Upper lobe of left lung (tissue), 4 donors: Measurements from ENCODE around the gene ZNF441.

Source experiments
- CTCF ChIP-seq, 6 experiments: fragments of 450-650 bp in 4 of 6; fragments of 200-600 bp in 2 of 6; sonication (generic) in 2 of 6; IDR thresholded peaks; one replicate each; pipeline ENCODE4 v1.5.1; 2016 to 2019; ENCODE audit warnings: antibody characterized with exemption in 6 of 6
- EP300 ChIP-seq, 4 donors: sonication (generic); formaldehyde crosslinking; IDR thresholded peaks; one replicate each; pipeline ENCODE4 v1.5.1; 2017; ENCODE audit warnings: antibody characterized with exemption in 4 of 4, control low read depth in 2 of 4
- POLR2A ChIP-seq, 4 donors: fragments of 450-650 bp; IDR thresholded peaks; one replicate each; pipeline ENCODE4 v1.5.1; 2016 to 2017; ENCODE audit warnings: antibody characterized with exemption in 4 of 4, mild to moderate bottlenecking in 2 of 4
- POLR2AphosphoS5 ChIP-seq, 2 donors: sonication (generic); formaldehyde crosslinking; IDR thresholded peaks; one replicate each; pipeline ENCODE4 v1.5.1; 2017; ENCODE audit warnings: antibody characterized with exemption in 2 of 2

GRCh38 chr19:11747277-11747676, 19.5 kb upstream of the ZNF441 start:
- TF ChIP-seq CTCF (IDR thresholded peaks at IDR 0.05), result no peak
- TF ChIP-seq EP300 (IDR thresholded peaks at IDR 0.05), result no peak
- TF ChIP-seq POLR2A (IDR thresholded peaks at IDR 0.05), result no peak
- no peak for TF ChIP-seq POLR2AphosphoS5 (IDR thresholded peaks at IDR 0.05)
